GM23338 (cell line): ENCODE data around the gene LEO1. TPM values are rescaled to one million over a fixed set of nuclear protein-coding genes. Genes with fewer than 3 reads are reported as not detected.

ENCODE experiments used
- ATAC-seq: fragments of 200-7000 bp; cut with Tn5 transposase; 3 replicates; pipeline ENCODE4 v1.9.1; 2020
- DNase-seq: peaks from one replicate; pipeline ENCODE4 v3.0.0-alpha.2; 2015; ENCODE audit warnings: low spot score
- H2AFZ ChIP-seq: fragments of 200-600 bp; sonication (generic); 2 replicates; pipeline ENCODE4 v1.8.0; 2016; ENCODE audit warnings: antibody characterized with exemption, mild to moderate bottlenecking, moderate library complexity
- H3F3A ChIP-seq: fragments of 200-600 bp; sonication (generic); replicated peaks from 2 replicates; pipeline ENCODE4 v1.8.0; 2017; ENCODE audit warnings: antibody characterized with exemption, mixed run types, low read depth
- H3K27ac ChIP-seq: fragments of 200-600 bp; sonication (generic); 2 replicates; pipeline ENCODE4 v1.6.1; 2016; ENCODE audit warnings: low read depth
- H3K27me3 ChIP-seq: fragments of 200-600 bp; sonication (generic); 2 replicates; pipeline ENCODE4 v1.8.0; 2016; ENCODE audit warnings: mild to moderate bottlenecking, mixed run types, moderate library complexity; ENCODE audit not compliant: insufficient read depth
- H3K36me3 ChIP-seq: fragments of 200-600 bp; sonication (generic); 2 replicates; pipeline ENCODE4 v1.8.0; 2016; ENCODE audit warnings: mild to moderate bottlenecking; ENCODE audit not compliant: insufficient read depth
- H3K4me1 ChIP-seq: fragments of 200-600 bp; sonication (generic); 2 replicates; pipeline ENCODE4 v1.8.0; 2016; ENCODE audit warnings: mild to moderate bottlenecking, moderate library complexity; ENCODE audit not compliant: insufficient read depth
- H3K4me2 ChIP-seq: fragments of 200-600 bp; sonication (generic); 2 replicates; pipeline ENCODE4 v1.7.1; 2017; ENCODE audit warnings: mixed run types
- H3K4me3 ChIP-seq: fragments of 200-600 bp; sonication (generic); 2 replicates; pipeline ENCODE4 v1.6.1; 2016; ENCODE audit warnings: mixed run types
- H3K79me2 ChIP-seq: fragments of 200-600 bp; sonication (generic); replicated peaks from 2 replicates; pipeline ENCODE4 v1.8.0; 2017; ENCODE audit warnings: mild to moderate bottlenecking; ENCODE audit not compliant: insufficient read depth
- H3K9me2 ChIP-seq: fragments of 200-600 bp; sonication (generic); 2 replicates; pipeline ENCODE4 v1.8.0; 2017; ENCODE audit not compliant: insufficient read depth
- H4K20me1 ChIP-seq: fragments of 200-600 bp; sonication (generic); replicated peaks from 2 replicates; pipeline ENCODE4 v1.8.0; 2017; ENCODE audit warnings: mild to moderate bottlenecking; ENCODE audit not compliant: insufficient read depth
- H3K27ac Mint-ChIP-seq: 2 replicates; pipeline ENCODE4 v1.8.0; 2020; ENCODE audit warnings: inconsistent platforms, mild to moderate bottlenecking, moderate library complexity, mixed read lengths
- H3K27me3 Mint-ChIP-seq: 3 replicates; pipeline ENCODE4 v1.8.0; 2022; ENCODE audit warnings: low read depth, mild to moderate bottlenecking, moderate library complexity, mixed read lengths, inconsistent platforms; ENCODE audit not compliant: insufficient read depth, poor library complexity
- H3K36me3 Mint-ChIP-seq: 3 replicates; pipeline ENCODE4 v1.8.0; 2021; ENCODE audit warnings: low read depth, mild to moderate bottlenecking, inconsistent platforms, moderate library complexity, mixed read lengths
- H3K4me1 Mint-ChIP-seq: 3 replicates; pipeline ENCODE4 v1.8.0; 2020; ENCODE audit warnings: mild to moderate bottlenecking, inconsistent platforms, mixed read lengths
- H3K4me3 Mint-ChIP-seq: 3 replicates; pipeline ENCODE4 v1.8.0; 2021; ENCODE audit warnings: moderate library complexity, mild to moderate bottlenecking, inconsistent platforms, mixed read lengths
- H3K9me3 Mint-ChIP-seq: 3 replicates; pipeline ENCODE4 v1.8.0; 2020; ENCODE audit warnings: moderate library complexity, mild to moderate bottlenecking, inconsistent platforms, mixed read lengths
- CREB1 ChIP-seq: fragments of 250-450 bp; sonication (Bioruptor Pico); IDR thresholded peaks from 2 replicates; pipeline ENCODE4 v1.5.0; 2020; ENCODE audit warnings: low read depth, mild to moderate bottlenecking, moderate library complexity
- EZH2 ChIP-seq: fragments of 200-600 bp; sonication (generic); IDR thresholded peaks from one replicate; pipeline ENCODE4 v1.8.0; 2017; ENCODE audit warnings: antibody characterized with exemption, mild to moderate bottlenecking, low read depth; ENCODE audit not compliant: unreplicated experiment
- EZH2phosphoT487 ChIP-seq: fragments of 200-600 bp; sonication (generic); IDR thresholded peaks from one replicate; pipeline ENCODE4 v1.8.1; 2018; ENCODE audit warnings: antibody characterized with exemption; ENCODE audit not compliant: unreplicated experiment
- JUNB ChIP-seq: IDR thresholded peaks from one replicate; pipeline ENCODE4 v1.6.1; 2016; ENCODE audit warnings: antibody characterized with exemption; ENCODE audit not compliant: unreplicated experiment
- NANOG ChIP-seq: IDR thresholded peaks from 2 replicates; pipeline ENCODE4 v1.6.1; 2016; ENCODE audit warnings: antibody characterized with exemption, borderline replicate concordance
- POLR2AphosphoS5 ChIP-seq: IDR thresholded peaks from 2 replicates; pipeline ENCODE4 v1.6.1; 2016; ENCODE audit warnings: antibody characterized with exemption, low read depth
- STAT1 ChIP-seq: IDR thresholded peaks from one replicate; pipeline ENCODE4 v1.6.1; 2016; ENCODE audit warnings: antibody characterized with exemption; ENCODE audit not compliant: unreplicated experiment
- ZNF114 ChIP-seq: fragments of 250-450 bp; sonication (Bioruptor Pico); IDR thresholded peaks from 2 replicates; pipeline ENCODE4 v1.5.0; 2020; ENCODE audit warnings: mild to moderate bottlenecking, moderate library complexity
- ZNF331 ChIP-seq: fragments of 250-450 bp; sonication (Bioruptor Pico); IDR thresholded peaks from 2 replicates; pipeline ENCODE4 v1.5.0; 2020; ENCODE audit warnings: low read depth, mild to moderate bottlenecking, moderate library complexity
- polyA plus RNA-seq: library from polyadenylated mRNA; unstranded; fragments of >200 nt; fragmentation: Nextera tagmentation; extraction: Ambion mirVana; gene quantifications from 2 replicates; pipeline ENCODE4 v1.2.1, GENCODE V29; 2016
- total RNA-seq: library from RNA; depleted of rRNA; stranded (reverse); fragments of >200 nt; shearing (Covaris generic); gene quantifications from 2 replicates; pipeline ENCODE4 v1.2.3, GENCODE V29; 2014
- TF ChIP-seq, protein P1 (sequence below): fragments of 250-450 bp; sonication (Bioruptor Pico); IDR thresholded peaks from 2 replicates; pipeline ENCODE4 v1.5.0; 2020; ENCODE audit warnings: mild to moderate bottlenecking, moderate library complexity
- TF ChIP-seq, protein P2 (sequence below): IDR thresholded peaks from one replicate; pipeline ENCODE4 v1.6.1; 2018; ENCODE audit warnings: antibody characterized with exemption; ENCODE audit not compliant: unreplicated experiment
- TF ChIP-seq, protein P3 (sequence below): IDR thresholded peaks from 2 replicates; pipeline ENCODE4 v1.6.1; 2016; ENCODE audit warnings: antibody characterized with exemption
- TF ChIP-seq, protein P4 (sequence below), 2 experiments: fragments of 200-600 bp in 1 of 2; sonication (generic) in 1 of 2; conservative IDR thresholded peaks; 2 replicates each; pipeline versions ENCODE4 v1.5.1 to v1.6.1; 2016 to 2017; ENCODE audit warnings: antibody characterized with exemption in 2 of 2, low read depth in 2 of 2, mild to moderate bottlenecking in 2 of 2, moderate library complexity in 1 of 2

Gene LEO1
- total and polyA plus RNA-seq, 2 experiments from 2014 or later: 41.4 to 55.6 TPM

DNA sequence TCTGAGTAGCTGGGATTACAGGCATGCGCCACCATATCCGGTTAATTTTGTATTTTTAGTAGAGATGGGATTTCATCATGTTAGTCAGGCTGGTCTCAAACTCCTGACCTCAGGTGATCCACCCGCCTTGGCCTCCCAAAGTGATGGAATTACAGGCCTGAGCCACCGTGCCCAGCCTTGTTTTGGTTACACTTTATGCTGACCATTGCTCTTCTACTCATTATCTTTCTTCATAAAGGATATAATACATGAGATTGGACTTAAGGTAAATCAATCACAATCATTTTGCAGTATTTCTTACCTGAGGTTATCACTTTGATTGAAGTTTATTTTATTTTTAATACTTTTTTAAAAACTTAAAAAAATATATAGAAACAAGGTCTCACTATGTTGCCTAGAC, 2.2 kb upstream of the LEO1 start:
- Histone ChIP-seq H3K9me2 (no peaks in the 10 kb centered on the region), H2AFZ (no peak overlapping the region), H3K27me3 (no peaks in the 10 kb centered on the region), H3K4me1 (peaks cover 7% of the 10 kb centered on the region; the same call in 1 of the 2 replicates), H3K36me3 (no peaks in the 10 kb centered on the region), H3F3A (no peaks in the 10 kb centered on the region), H3K79me2 (peaks cover 33% of the 10 kb centered on the region), H3K4me3 (no peak overlapping the region), H4K20me1 (no peaks in the 10 kb centered on the region; the same call in 1 of the 2 replicates), H3K4me2 (no peak overlapping the region), H3K27ac (no peak overlapping the region)
- ATAC-seq: no peak
- TF ChIP-seq, protein P1, sequence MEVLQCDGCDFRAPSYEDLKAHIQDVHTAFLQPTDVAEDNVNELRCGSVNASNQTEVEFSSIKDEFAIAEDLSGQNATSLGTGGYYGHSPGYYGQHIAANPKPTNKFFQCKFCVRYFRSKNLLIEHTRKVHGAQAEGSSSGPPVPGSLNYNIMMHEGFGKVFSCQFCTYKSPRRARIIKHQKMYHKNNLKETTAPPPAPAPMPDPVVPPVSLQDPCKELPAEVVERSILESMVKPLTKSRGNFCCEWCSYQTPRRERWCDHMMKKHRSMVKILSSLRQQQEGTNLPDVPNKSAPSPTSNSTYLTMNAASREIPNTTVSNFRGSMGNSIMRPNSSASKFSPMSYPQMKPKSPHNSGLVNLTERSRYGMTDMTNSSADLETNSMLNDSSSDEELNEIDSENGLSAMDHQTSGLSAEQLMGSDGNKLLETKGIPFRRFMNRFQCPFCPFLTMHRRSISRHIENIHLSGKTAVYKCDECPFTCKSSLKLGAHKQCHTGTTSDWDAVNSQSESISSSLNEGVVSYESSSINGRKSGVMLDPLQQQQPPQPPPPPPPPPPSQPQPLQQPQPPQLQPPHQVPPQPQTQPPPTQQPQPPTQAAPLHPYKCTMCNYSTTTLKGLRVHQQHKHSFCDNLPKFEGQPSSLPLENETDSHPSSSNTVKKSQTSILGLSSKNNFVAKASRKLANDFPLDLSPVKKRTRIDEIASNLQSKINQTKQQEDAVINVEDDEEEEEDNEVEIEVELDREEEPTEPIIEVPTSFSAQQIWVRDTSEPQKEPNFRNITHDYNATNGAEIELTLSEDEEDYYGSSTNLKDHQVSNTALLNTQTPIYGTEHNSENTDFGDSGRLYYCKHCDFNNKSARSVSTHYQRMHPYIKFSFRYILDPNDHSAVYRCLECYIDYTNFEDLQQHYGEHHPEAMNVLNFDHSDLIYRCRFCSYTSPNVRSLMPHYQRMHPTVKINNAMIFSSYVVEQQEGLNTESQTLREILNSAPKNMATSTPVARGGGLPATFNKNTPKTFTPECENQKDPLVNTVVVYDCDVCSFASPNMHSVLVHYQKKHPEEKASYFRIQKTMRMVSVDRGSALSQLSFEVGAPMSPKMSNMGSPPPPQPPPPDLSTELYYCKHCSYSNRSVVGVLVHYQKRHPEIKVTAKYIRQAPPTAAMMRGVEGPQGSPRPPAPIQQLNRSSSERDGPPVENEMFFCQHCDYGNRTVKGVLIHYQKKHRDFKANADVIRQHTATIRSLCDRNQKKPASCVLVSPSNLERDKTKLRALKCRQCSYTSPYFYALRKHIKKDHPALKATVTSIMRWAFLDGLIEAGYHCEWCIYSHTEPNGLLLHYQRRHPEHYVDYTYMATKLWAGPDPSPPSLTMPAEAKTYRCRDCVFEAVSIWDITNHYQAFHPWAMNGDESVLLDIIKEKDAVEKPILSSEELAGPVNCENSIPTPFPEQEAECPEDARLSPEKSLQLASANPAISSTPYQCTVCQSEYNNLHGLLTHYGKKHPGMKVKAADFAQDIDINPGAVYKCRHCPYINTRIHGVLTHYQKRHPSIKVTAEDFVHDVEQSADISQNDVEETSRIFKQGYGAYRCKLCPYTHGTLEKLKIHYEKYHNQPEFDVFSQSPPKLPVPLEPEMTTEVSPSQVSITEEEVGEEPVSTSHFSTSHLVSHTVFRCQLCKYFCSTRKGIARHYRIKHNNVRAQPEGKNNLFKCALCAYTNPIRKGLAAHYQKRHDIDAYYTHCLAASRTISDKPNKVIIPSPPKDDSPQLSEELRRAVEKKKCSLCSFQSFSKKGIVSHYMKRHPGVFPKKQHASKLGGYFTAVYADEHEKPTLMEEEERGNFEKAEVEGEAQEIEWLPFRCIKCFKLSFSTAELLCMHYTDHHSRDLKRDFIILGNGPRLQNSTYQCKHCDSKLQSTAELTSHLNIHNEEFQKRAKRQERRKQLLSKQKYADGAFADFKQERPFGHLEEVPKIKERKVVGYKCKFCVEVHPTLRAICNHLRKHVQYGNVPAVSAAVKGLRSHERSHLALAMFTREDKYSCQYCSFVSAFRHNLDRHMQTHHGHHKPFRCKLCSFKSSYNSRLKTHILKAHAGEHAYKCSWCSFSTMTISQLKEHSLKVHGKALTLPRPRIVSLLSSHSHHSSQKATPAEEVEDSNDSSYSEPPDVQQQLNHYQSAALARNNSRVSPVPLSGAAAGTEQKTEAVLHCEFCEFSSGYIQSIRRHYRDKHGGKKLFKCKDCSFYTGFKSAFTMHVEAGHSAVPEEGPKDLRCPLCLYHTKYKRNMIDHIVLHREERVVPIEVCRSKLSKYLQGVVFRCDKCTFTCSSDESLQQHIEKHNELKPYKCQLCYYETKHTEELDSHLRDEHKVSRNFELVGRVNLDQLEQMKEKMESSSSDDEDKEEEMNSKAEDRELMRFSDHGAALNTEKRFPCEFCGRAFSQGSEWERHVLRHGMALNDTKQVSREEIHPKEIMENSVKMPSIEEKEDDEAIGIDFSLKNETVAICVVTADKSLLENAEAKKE (CRISPR knock-in tag): no peak
- TF ChIP-seq EZH2 (no peak), ZNF331 (CRISPR knock-in tag) (no peak), CREB1 (no peak), POLR2AphosphoS5 (no peak), EZH2phosphoT487 (no peak), NANOG (no peak), ZNF114 (no peak), STAT1 (no peak), JUNB (no peak)
- TF ChIP-seq, protein P2, sequence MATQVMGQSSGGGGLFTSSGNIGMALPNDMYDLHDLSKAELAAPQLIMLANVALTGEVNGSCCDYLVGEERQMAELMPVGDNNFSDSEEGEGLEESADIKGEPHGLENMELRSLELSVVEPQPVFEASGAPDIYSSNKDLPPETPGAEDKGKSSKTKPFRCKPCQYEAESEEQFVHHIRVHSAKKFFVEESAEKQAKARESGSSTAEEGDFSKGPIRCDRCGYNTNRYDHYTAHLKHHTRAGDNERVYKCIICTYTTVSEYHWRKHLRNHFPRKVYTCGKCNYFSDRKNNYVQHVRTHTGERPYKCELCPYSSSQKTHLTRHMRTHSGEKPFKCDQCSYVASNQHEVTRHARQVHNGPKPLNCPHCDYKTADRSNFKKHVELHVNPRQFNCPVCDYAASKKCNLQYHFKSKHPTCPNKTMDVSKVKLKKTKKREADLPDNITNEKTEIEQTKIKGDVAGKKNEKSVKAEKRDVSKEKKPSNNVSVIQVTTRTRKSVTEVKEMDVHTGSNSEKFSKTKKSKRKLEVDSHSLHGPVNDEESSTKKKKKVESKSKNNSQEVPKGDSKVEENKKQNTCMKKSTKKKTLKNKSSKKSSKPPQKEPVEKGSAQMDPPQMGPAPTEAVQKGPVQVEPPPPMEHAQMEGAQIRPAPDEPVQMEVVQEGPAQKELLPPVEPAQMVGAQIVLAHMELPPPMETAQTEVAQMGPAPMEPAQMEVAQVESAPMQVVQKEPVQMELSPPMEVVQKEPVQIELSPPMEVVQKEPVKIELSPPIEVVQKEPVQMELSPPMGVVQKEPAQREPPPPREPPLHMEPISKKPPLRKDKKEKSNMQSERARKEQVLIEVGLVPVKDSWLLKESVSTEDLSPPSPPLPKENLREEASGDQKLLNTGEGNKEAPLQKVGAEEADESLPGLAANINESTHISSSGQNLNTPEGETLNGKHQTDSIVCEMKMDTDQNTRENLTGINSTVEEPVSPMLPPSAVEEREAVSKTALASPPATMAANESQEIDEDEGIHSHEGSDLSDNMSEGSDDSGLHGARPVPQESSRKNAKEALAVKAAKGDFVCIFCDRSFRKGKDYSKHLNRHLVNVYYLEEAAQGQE: no peak
- TF ChIP-seq, protein P3, sequence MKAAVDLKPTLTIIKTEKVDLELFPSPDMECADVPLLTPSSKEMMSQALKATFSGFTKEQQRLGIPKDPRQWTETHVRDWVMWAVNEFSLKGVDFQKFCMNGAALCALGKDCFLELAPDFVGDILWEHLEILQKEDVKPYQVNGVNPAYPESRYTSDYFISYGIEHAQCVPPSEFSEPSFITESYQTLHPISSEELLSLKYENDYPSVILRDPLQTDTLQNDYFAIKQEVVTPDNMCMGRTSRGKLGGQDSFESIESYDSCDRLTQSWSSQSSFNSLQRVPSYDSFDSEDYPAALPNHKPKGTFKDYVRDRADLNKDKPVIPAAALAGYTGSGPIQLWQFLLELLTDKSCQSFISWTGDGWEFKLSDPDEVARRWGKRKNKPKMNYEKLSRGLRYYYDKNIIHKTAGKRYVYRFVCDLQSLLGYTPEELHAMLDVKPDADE: no peak
- TF ChIP-seq, protein P4, sequence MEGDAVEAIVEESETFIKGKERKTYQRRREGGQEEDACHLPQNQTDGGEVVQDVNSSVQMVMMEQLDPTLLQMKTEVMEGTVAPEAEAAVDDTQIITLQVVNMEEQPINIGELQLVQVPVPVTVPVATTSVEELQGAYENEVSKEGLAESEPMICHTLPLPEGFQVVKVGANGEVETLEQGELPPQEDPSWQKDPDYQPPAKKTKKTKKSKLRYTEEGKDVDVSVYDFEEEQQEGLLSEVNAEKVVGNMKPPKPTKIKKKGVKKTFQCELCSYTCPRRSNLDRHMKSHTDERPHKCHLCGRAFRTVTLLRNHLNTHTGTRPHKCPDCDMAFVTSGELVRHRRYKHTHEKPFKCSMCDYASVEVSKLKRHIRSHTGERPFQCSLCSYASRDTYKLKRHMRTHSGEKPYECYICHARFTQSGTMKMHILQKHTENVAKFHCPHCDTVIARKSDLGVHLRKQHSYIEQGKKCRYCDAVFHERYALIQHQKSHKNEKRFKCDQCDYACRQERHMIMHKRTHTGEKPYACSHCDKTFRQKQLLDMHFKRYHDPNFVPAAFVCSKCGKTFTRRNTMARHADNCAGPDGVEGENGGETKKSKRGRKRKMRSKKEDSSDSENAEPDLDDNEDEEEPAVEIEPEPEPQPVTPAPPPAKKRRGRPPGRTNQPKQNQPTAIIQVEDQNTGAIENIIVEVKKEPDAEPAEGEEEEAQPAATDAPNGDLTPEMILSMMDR (conservative IDR thresholded peaks at IDR 0.05; ENCODE audit: low read depth in 2 of 2): no peak
- Mint-ChIP-seq H3K27ac (no peak overlapping the region), H3K27me3 (peaks cover 15% of the 10 kb centered on the region), H3K9me3 (peaks cover 3% of the 10 kb centered on the region; the same call in 2 of the 3 replicates), H3K4me1 (peaks cover 2% of the 10 kb centered on the region; the same call in 1 of the 3 replicates), H3K4me3 (no peak overlapping the region), H3K36me3 (peaks cover 3% of the 10 kb centered on the region; the same call in 1 of the 3 replicates)
- no peak for DNase-seq
